Smooth muscle cell (in vitro differentiated cells): ENCODE results near the gene BDH1. TPM values are rescaled to one million over a fixed set of nuclear protein-coding genes. Genes with fewer than 3 reads are reported as not detected.

Source experiments
- DNase-seq: peaks from one replicate; lab custom pipeline; 2025; ENCODE audit not compliant: unreplicated experiment; lab: John Stamatoyannopoulos, UW
- H2AFZ ChIP-seq: fragments of 200-600 bp; sonication (generic); 2 replicates; pipeline ENCODE4 v1.6.0; 2016; ENCODE audit warnings: antibody characterized with exemption, low read depth, mild to moderate bottlenecking
- H3F3A ChIP-seq: fragments of 200-600 bp; sonication (generic); 2 replicates; pipeline ENCODE4 v1.6.0; 2017; ENCODE audit warnings: antibody characterized with exemption, low read depth
- H3K27ac ChIP-seq: fragments of 200-600 bp; sonication (generic); 2 replicates; pipeline ENCODE4 v1.5.1; 2016; ENCODE audit warnings: low read depth, mild to moderate bottlenecking
- H3K27me3 ChIP-seq: fragments of 200-600 bp; sonication (generic); 2 replicates; pipeline ENCODE4 v1.6.1; 2016; ENCODE audit warnings: low read depth, mild to moderate bottlenecking
- H3K36me3 ChIP-seq: fragments of 200-600 bp; sonication (generic); 2 replicates; pipeline ENCODE4 v1.5.1; 2016; ENCODE audit warnings: low read depth
- H3K4me1 ChIP-seq: fragments of 200-600 bp; sonication (generic); 2 replicates; pipeline ENCODE4 v1.5.1; 2016; ENCODE audit warnings: low read depth
- H3K4me2 ChIP-seq: fragments of 200-600 bp; sonication (generic); 2 replicates; pipeline ENCODE4 v1.6.0; 2016; ENCODE audit warnings: mild to moderate bottlenecking
- H3K4me3 ChIP-seq: fragments of 200-600 bp; sonication (generic); 2 replicates; pipeline ENCODE4 v1.5.1; 2016; ENCODE audit warnings: mild to moderate bottlenecking
- H3K79me2 ChIP-seq: fragments of 200-600 bp; sonication (generic); 2 replicates; pipeline ENCODE4 v1.6.0; 2016; ENCODE audit warnings: low read depth, mild to moderate bottlenecking
- H3K9ac ChIP-seq: fragments of 200-600 bp; sonication (generic); 2 replicates; pipeline ENCODE4 v1.6.0; 2016; ENCODE audit warnings: low read depth
- H3K9me3 ChIP-seq: fragments of 200-600 bp; sonication (generic); replicated peaks from 2 replicates; pipeline ENCODE4 v1.5.1; 2016; ENCODE audit warnings: low read depth
- H4K20me1 ChIP-seq: fragments of 200-600 bp; sonication (generic); 2 replicates; pipeline ENCODE4 v1.6.0; 2016; ENCODE audit warnings: low read depth
- WGBS: methylation state at CpG from one replicate; pipeline ENCODE4 v1.1.7; 2016; ENCODE audit warnings: low lambda C conversion rate; 5-methylcytosine and 5-hydroxymethylcytosine counted together
- polyA plus RNA-seq: library from polyadenylated mRNA; unstranded; fragments of >200 nt; fragmentation: Nextera tagmentation; extraction: Ambion mirVana; gene quantifications from 2 replicates; pipeline ENCODE4 v1.2.1, GENCODE V29; 2016
- total RNA-seq: library from RNA; depleted of rRNA; stranded (reverse); fragments of >200 nt; gene quantifications from 2 replicates; pipeline ENCODE4 v1.2.3, GENCODE V29; 2014
- TF ChIP-seq, protein P1 (sequence below): fragments of 200-600 bp; sonication (generic); IDR thresholded peaks from 2 replicates; pipeline ENCODE4 v1.5.1; 2017; ENCODE audit warnings: borderline replicate concordance, mild to moderate bottlenecking, antibody characterized with exemption; ENCODE audit not compliant: insufficient read depth, poor library complexity, severe bottlenecking

The BDH1 gene
- total and polyA plus RNA-seq, 2 experiments from 2014 or later: 4.0 to 7.2 TPM

DNA sequence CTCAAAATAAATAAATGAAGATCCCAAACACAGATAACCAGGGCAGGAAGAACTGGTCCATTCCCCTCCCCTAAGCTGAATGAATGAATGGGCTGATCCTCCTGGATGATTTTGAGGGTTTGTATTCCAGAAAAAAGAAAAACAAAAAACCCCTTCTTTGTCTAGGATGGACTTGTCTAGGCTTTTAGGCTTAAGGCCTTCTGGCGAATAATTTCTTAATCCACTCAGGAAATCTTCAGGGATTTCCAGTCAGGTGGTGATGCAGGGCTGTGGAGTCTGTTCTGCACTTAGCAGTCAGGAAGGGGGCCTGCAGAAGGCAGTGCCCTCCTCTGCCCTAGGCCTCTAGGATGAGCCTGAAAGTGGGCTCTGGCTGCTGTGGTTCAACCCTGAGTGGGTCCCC is 52.1 kb downstream of the BDH1 start:
- Histone ChIP-seq H4K20me1 (no peaks in the 10 kb centered on the region), H3K36me3 (no peaks in the 10 kb centered on the region), H3K9me3 (no peaks in the 10 kb centered on the region), H3K9ac (no peak overlapping the region), H3K4me1 (peaks cover 3% of the 10 kb centered on the region), H3K27me3 (no peaks in the 10 kb centered on the region), H3K4me2 (no peak overlapping the region), H2AFZ (no peak overlapping the region), H3K79me2 (no peaks in the 10 kb centered on the region), H3K4me3 (no peak overlapping the region), H3K27ac (no peak overlapping the region), H3F3A (peaks cover 9% of the 10 kb centered on the region)
- TF ChIP-seq, protein P1, sequence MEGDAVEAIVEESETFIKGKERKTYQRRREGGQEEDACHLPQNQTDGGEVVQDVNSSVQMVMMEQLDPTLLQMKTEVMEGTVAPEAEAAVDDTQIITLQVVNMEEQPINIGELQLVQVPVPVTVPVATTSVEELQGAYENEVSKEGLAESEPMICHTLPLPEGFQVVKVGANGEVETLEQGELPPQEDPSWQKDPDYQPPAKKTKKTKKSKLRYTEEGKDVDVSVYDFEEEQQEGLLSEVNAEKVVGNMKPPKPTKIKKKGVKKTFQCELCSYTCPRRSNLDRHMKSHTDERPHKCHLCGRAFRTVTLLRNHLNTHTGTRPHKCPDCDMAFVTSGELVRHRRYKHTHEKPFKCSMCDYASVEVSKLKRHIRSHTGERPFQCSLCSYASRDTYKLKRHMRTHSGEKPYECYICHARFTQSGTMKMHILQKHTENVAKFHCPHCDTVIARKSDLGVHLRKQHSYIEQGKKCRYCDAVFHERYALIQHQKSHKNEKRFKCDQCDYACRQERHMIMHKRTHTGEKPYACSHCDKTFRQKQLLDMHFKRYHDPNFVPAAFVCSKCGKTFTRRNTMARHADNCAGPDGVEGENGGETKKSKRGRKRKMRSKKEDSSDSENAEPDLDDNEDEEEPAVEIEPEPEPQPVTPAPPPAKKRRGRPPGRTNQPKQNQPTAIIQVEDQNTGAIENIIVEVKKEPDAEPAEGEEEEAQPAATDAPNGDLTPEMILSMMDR: no peak
- 5% methylated on average over 1 of the region's 1 CpG for WGBS
- DNase-seq: no peak

DNA sequence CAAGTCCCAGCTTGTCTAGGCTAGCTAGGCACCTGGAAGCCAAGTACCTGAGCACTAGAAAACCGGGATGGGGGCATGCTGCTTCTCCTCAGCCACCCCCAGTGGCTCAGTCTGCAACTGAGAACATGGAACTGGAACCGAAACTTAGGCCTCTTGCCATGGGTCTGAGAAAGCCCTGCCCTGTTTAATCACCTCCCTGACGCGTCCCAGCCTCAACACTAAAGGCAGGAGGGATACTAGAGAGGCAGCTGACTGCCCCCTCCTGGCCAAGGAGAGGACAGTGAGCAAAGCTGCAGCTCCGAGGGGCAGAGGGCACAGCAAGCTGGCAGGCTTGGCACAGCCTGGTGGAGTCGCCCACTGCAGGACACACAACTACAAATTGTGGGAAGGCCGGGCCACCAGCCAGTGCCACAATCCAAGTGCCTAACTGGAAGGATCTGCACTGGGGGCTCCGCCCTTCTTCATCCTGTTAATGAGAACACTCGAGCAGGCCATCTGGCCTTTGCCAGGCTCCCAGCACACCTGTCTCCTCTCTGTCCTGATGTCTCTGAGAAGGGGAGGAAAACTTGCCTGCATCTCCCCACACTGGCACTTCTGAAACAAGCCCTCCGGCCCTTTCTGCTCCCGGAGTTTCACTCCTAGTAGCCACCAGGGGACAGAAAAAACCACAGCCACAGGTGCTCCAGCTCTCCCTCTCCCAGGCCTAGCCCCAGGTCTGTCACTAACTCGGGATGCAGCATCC is 53.7 kb downstream of the BDH1 start:
- no peak overlapping the region for H3K4me2 ChIP-seq
- TF ChIP-seq, protein P1: peak; percentile 41

DNA sequence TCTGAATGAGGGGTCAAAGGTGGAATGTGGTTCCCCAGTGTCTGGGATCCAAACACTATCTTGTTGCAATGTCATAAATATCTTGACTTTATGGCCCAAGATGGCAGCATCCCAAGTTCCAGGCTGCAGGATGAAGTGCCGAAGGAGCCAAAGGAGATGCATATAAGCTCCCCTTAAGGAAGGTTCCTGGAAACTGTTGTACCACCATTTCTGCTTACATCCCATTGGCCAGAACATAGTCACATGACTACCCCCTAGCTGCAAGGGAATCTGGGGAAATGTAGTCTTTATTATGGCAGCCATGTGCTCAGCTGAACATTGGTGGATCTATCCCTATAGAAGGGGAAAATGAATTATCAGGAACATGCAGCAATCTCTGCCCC is 54.3 kb downstream of the BDH1 start:
- Histone ChIP-seq H3K79me2 (no peaks in the 10 kb centered on the region), H3K9me3 (no peaks in the 10 kb centered on the region), H3K36me3 (no peaks in the 10 kb centered on the region), H4K20me1 (no peaks in the 10 kb centered on the region), H3K4me2 (no peak overlapping the region), H3K4me3 (no peak overlapping the region), H3F3A (peaks cover 9% of the 10 kb centered on the region), H3K4me1 (peaks cover 3% of the 10 kb centered on the region), H3K9ac (no peak overlapping the region), H2AFZ (no peak overlapping the region), H3K27ac (no peak overlapping the region), H3K27me3 (no peaks in the 10 kb centered on the region)
- TF ChIP-seq, protein P1: no peak
- no peak for DNase-seq
- WGBS: 100% methylated on average over 1 of the region's 1 CpG

More for the DNA sequence above, 53.7 kb downstream of the BDH1 start:
- WGBS: 80% methylated on average over 12 of the region's 12 CpGs
- no peak overlapping the region for H3K27ac ChIP-seq
- no peak overlapping the region for H3K9ac ChIP-seq
- H3K4me1 ChIP-seq: peaks cover 3% of the 10 kb centered on the region
- no peak overlapping the region for H2AFZ ChIP-seq
- peaks cover 9% of the 10 kb centered on the region for H3F3A ChIP-seq
- no peak for DNase-seq
- H4K20me1 ChIP-seq: no peaks in the 10 kb centered on the region
- H3K79me2 ChIP-seq: no peaks in the 10 kb centered on the region
- H3K4me3 ChIP-seq: no peak overlapping the region
- H3K27me3 ChIP-seq: no peaks in the 10 kb centered on the region
- H3K36me3 ChIP-seq: no peaks in the 10 kb centered on the region
- no peaks in the 10 kb centered on the region for H3K9me3 ChIP-seq

DNA sequence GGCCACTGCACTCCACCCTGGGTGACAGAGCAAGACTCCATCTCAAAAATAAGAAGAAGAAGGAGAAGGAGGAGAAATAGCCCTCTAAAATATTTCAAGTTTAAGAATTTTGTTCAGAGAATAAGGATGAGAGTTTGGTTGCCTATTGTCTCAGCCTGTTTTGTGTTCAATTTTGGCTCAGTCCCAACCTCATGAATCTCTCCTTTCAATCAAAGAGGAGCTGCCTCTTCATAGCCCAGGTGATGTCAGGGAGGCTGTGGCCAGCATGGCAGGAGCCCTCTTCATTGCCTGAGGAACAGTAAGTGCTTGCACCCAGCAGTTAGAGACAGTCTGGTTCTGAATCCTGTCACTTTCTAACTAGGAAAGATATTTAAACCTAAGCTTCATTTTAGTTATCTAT is 55.0 kb downstream of the BDH1 start:
- H3K79me2 ChIP-seq: no peaks in the 10 kb centered on the region
- no peak overlapping the region for H3K4me2 ChIP-seq
- no peaks in the 10 kb centered on the region for H3K9me3 ChIP-seq
- no peak overlapping the region for H2AFZ ChIP-seq
- H3K27me3 ChIP-seq: no peaks in the 10 kb centered on the region
- H3K4me1 ChIP-seq: peaks cover 3% of the 10 kb centered on the region
- no peak for DNase-seq
- H3F3A ChIP-seq: peaks cover 9% of the 10 kb centered on the region
- no peak overlapping the region for H3K27ac ChIP-seq
- no peaks in the 10 kb centered on the region for H4K20me1 ChIP-seq
- no peaks in the 10 kb centered on the region for H3K36me3 ChIP-seq
- TF ChIP-seq, protein P1: no peak
- no peak overlapping the region for H3K9ac ChIP-seq
- H3K4me3 ChIP-seq: no peak overlapping the region
